Activated T-helper 9 cell treated with anti-CD3 and anti-CD28 coated beads, Interleukin-2, amount 50 U/mL, for 16 hours (primary cell): ENCODE measurements around the gene PIGZ.

Experiments used
- DNase-seq: peaks from one replicate; pipeline ENCODE4 v3.0.0-alpha.2; 2020; ENCODE audit warnings: low read depth

The PIGZ gene

GRCh38 chr3:197001972-197002700, 33.5 kb upstream of the PIGZ start:
- peak; percentile 8 for DNase-seq

GRCh38 chr3:197001106-197001971, 32.7 kb upstream of the PIGZ start:
- DNase-seq, result no peak

GRCh38 chr3:197000211-197000610, 31.6 kb upstream of the PIGZ start:
- no peak for DNase-seq

- DNase-seq, result no peak
Measured at GRCh38 chr3:196998966-196999760, 30.5 kb upstream of the PIGZ start.

GRCh38 chr3:196997311-196997710, 28.7 kb upstream of the PIGZ start:
- no peak for DNase-seq

GRCh38 chr3:196996454-196997265, 28.0 kb upstream of the PIGZ start:
- no peak for DNase-seq

- DNase-seq, result no peak
Measured at GRCh38 chr3:196995646-196996355, 27.2 kb upstream of the PIGZ start.

- DNase-seq, result no peak
Measured at GRCh38 chr3:196995027-196995426, 26.4 kb upstream of the PIGZ start.

- no peak for DNase-seq
Measured at GRCh38 chr3:196994056-196994455, 25.4 kb upstream of the PIGZ start.

- DNase-seq, result no peak
Measured at GRCh38 chr3:196992461-196993065, 23.9 kb upstream of the PIGZ start.

GRCh38 chr3:196991581-196992460, 23.2 kb upstream of the PIGZ start:
- no peak for DNase-seq

GRCh38 chr3:196990601-196991007, 22.0 kb upstream of the PIGZ start:
- DNase-seq, result no peak

- DNase-seq, result no peak
Measured at GRCh38 chr3:196989721-196990262, 21.2 kb upstream of the PIGZ start.

- no peak for DNase-seq
Measured at GRCh38 chr3:196988241-196989029, 19.8 kb upstream of the PIGZ start.

GRCh38 chr3:196987022-196987421, 18.4 kb upstream of the PIGZ start:
- DNase-seq, result no peak

- DNase-seq, result no peak
Measured at GRCh38 chr3:196985954-196986885, 17.6 kb upstream of the PIGZ start.

- DNase-seq, result no peak
Measured at GRCh38 chr3:196985298-196985697, 16.7 kb upstream of the PIGZ start.
